CD4-positive, alpha-beta T cell treated with Interleukin-15 for 1 hour (primary cell): ENCODE data around the gene ITSN2.

Source experiments
- DNase-seq: peaks from one replicate; pipeline ENCODE4 v3.0.0-alpha.2; 2020

The ITSN2 gene

DNA sequence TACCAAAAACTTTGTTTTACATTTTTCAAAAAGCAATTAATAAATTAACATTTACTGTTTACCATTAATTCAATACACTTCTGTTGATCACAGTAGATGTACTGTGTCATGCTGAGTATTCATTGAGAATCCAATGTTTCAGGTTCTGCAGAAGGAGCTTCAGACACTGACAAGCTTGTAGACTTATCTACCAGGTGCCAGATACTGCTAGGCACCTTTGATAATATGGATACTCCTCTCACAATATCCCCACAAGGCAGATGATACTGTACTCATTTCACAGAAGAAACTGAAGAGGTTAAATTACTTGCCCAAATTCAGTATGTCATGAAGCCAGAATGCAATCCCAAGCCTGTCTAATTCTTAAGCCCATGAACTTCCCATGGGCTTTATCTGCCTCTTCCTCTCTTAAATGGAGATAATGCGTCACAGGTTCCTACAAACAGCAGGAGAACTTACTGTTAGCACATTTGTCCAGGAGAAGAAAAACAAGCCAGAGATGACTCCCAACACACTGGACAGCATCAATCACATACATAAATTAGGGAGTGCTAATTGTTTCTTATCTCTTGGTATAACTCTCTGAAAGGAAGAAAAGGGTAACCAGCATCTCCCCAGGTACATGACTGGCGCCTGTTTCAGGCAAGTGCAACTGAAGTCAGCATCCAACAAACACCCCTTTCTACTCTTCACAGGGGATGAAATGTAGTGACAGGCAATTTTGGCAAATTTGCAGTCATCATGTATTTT lies 27.4 kb downstream of the ITSN2 start:
- no peak for DNase-seq

- no peak for DNase-seq
These were observed 30.2 kb downstream of the ITSN2 start for GRCh38 chr2:24330161-24330560.

DNA sequence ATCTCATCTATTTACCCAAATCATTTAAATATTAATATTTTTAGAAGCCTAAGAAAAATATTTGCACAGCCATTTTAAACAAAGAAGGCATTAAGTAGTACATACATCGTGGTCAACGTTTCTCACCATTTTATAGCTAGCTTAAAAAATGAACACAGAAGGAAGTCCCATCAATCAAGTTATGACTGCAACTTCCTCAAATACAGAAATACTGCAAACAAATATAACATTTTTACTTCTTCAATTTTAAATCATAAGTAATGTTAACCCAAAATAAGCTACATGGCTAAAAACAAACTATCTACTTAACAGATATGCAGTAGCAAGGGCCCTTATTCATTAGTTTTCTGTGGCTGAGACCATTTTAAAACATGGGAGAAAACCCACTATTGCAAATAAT lies 30.6 kb downstream of the ITSN2 start:
- no peak for DNase-seq

- DNase-seq, result no peak
These were observed 32.3 kb downstream of the ITSN2 start for GRCh38 chr2:24328010-24328409.

DNA sequence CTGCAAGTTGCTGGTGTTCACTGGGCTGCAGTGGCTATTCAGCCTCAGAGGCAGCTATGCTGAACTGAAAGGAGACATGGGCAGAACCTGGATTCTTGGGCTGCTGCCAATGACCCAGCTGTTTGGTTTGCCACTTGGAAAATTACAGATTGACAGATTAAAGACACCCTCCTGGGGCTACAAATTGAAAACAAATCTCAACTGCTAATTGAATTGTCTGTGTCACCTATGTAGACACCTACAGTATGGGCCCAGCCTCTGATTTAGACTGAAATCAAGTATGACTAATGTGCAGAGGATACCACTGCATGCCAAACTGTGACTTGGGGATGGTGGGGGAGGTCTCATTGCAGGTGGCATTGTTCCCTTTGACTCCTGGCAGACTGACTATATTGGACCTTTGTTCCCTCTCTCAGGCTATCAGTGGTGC lies 42.8 kb downstream of the ITSN2 start:
- DNase-seq, result no peak

GRCh38 chr2:24315669-24316068 lies 44.7 kb downstream of the ITSN2 start:
- no peak for DNase-seq

DNA sequence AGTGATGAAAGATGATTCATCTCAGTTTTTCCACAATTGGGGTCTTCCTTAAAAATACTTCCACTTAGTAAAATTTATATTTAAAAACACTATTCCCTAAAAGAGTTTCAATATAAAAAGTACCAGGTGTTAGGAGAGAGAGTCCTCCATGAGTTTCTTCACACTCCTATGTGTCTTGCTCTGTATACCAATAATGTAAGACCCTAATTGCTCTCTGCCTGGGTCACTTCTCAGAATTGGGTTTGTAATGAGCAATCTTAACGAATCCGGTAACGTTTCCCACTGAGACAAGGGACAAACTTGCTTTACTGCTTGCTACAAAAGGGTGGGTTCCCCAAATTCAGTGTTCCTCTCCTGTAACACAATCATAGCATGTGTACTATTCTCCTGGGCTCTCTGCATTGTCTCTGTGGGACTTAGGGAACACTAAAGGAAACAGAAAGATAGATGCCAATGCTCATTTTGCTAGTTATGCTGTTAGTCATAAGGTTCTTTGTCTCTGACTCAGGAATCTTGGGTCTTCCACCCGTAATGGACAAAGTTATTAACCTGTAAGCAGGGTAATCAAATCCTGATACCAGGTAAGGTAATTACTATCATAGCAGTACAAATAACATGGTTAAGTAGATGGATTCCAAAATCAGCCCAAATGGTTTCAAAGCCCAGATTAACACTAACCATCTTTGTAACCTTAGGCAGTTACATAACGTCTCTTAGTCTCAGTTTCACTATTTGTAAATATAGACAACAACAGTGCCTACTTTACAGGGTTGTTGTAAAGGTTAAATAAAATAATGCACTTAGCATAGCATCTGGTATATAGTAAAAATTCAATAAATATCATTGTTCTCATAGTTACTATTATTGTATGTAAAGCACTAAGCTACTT lies 46.3 kb downstream of the ITSN2 start:
- no peak for DNase-seq

- no peak for DNase-seq
These were observed 52.4 kb downstream of the ITSN2 start for GRCh38 chr2:24307961-24308360.

GRCh38 chr2:24304631-24305030 lies 55.7 kb downstream of the ITSN2 start:
- DNase-seq, result no peak

GRCh38 chr2:24304098-24304497 lies 56.2 kb downstream of the ITSN2 start:
- DNase-seq, result no peak

DNA sequence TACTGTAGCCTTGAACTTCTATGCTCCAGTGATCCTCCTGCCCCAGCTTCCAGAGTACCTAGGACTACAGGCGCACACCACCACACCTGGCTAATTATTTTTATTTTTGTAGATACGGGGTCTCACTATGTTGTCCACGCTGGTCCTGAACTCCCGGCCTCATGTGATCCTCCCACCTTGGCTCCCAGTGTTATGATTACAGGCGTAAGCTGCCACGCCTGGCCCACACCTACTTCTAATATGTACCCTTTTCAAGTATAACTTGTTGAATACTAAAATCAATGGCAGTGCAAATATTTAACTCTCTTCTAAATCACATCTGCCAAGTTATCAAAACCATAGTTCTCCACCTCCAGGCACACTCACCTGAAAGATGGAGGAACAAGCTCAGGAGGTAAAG lies 58.7 kb downstream of the ITSN2 start:
- no peak for DNase-seq

GRCh38 chr2:24297663-24298062 lies 62.7 kb downstream of the ITSN2 start:
- DNase-seq, result no peak

GRCh38 chr2:24287171-24287570 lies 73.2 kb downstream of the ITSN2 start:
- DNase-seq, result no peak

DNA sequence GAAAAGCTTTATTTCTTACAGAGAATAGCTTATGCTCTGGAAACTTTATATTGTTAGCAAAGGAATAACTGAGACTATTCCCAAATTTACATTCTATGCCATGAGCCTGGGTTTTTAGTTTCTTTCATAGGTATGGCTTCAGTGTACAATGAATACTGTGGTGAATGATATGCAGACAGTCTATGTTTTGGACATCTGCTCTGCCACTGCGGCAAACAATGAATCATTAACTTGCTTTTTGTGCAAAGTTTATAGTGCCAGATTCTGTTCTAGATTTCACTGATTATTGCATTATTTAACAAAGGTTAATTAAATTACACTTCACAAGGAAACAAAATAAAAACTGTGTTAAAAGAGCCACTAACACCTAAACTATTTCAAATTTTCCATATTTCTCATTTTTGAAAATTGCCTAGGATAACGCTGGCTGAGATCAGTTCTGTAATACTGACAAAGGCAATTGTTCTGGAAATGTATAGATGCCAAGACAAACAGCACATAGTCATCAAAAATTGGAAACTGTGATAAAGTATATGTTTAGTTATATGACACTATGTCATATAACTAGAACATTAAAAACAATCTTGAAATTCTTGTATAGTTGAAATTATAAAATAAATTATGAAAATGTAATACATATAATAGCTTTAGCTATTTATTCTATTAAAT lies 74.7 kb downstream of the ITSN2 start:
- DNase-seq, result no peak

GRCh38 chr2:24280645-24281044 lies 79.7 kb downstream of the ITSN2 start:
- DNase-seq, result no peak

GRCh38 chr2:24280161-24280560 lies 80.2 kb downstream of the ITSN2 start:
- no peak for DNase-seq

DNA sequence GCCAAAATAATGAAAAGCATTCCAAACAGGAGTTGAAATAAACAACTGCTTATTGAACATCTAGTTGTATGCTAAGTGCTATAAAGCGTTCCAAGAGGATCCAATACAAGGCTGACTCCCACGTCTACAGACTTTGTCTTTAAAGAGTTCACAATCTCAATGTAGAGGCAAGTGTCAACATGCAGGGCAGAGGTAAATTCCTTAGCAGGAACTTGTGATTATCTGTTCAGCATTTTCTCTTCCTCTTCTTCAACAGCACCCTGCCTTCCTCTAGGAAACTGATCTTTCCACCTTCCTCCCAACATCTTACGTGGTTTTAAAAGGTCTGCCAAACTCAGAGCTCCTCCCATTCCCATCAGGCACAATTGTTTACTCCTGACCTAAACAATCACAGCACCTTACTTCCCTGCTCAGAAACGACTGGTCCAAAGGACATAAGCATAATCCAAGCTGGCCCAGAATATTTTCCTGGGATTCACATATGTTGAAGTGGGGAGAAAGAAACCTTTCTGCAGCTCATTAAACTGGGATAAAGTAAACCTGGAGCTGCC lies 83.9 kb downstream of the ITSN2 start:
- DNase-seq, result no peak

GRCh38 chr2:24274809-24275208 lies 85.5 kb downstream of the ITSN2 start:
- DNase-seq, result no peak

DNA sequence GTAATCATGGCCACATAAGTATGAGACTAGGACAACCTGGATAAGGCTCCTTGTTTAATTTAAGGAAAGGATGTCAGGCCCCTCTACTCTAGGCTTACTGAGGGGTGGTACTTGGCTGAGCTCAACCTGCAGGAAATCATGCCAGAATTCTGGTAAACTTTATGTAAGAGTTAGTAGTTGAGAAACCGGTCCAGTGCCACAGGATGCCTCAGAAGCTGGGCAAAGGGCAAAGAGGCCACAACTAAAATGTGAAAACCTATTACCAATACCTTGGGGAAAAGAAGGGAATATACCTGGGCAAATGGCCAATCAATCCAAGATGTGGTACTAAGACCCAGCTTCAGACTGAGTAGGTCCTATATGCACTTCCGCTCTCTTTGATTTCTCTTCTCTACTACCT lies 86.7 kb downstream of the ITSN2 start:
- no peak for DNase-seq

GRCh38 chr2:24272907-24273306 lies 87.4 kb downstream of the ITSN2 start:
- no peak for DNase-seq

- no peak for DNase-seq
These were observed 88.1 kb downstream of the ITSN2 start for GRCh38 chr2:24272161-24272802.

GRCh38 chr2:24269265-24269664 lies 91.1 kb downstream of the ITSN2 start:
- DNase-seq, result no peak

DNA sequence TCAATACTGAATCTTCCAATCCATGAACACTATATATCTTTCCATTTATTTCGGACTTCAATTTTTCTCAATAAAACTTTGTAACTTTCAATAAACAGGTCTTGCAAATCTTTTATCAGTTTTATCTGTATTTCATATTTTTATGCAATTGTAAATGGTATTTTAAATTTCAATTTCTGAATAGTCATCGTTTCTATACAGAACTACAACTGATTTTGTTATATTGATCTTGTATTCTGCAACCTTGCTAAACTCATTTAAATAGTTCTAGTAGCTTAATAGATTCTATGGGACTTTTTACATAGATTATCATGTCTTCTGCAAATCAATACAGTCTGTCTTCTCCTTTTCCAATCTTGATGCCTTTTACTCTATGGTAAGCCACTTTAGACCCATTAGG lies 95.1 kb downstream of the ITSN2 start:
- no peak for DNase-seq
